SJSA1 (cell line): ENCODE data around the gene PLAC9. TPM values are rescaled to one million over a fixed set of nuclear protein-coding genes. Genes with fewer than 3 reads are reported as not detected.
"Not testable (repeated sequence)": the region's sequence is repeated elsewhere in the genome, so short reads cannot be mapped to it uniquely, and the experiment has no call there.

Source experiments
- DNase-seq, 2 experiments: peaks; one replicate each; pipeline ENCODE4 v3.0.0-alpha.2; 2015 to 2020; ENCODE audit warnings: low spot score in 2 of 2, low read depth in 1 of 2
- H3K27ac ChIP-seq: fragments of 250-450 bp; sonication (Bioruptor Pico); 2 replicates; pipeline ENCODE4 v1.5.1; 2020; ENCODE audit warnings: mild to moderate bottlenecking, moderate library complexity
- H3K27me3 ChIP-seq: fragments of 250-450 bp; sonication (Bioruptor Pico); replicated peaks from 2 replicates; pipeline ENCODE4 v1.5.1; 2020; ENCODE audit warnings: mild to moderate bottlenecking, moderate library complexity
- H3K36me3 ChIP-seq: fragments of 250-450 bp; sonication (Bioruptor Pico); 2 replicates; pipeline ENCODE4 v1.5.1; 2020; ENCODE audit warnings: mild to moderate bottlenecking
- H3K4me1 ChIP-seq: fragments of 250-450 bp; sonication (Bioruptor Pico); replicated peaks from 2 replicates; pipeline ENCODE4 v1.6.1; 2021; ENCODE audit warnings: mild to moderate bottlenecking
- H3K4me3 ChIP-seq: fragments of 250-450 bp; sonication (Bioruptor Pico); 2 replicates; pipeline ENCODE4 v1.5.1; 2020; ENCODE audit warnings: mild to moderate bottlenecking
- H3K9me3 ChIP-seq: fragments of 250-450 bp; sonication (Bioruptor Pico); replicated peaks from 2 replicates; pipeline ENCODE4 v1.5.1; 2020; ENCODE audit warnings: mild to moderate bottlenecking
- total RNA-seq: library from RNA; depleted of rRNA; stranded (reverse); fragments of >200 nt; shearing (Covaris generic); gene quantifications from 2 replicates; pipeline ENCODE4 v1.2.3, GENCODE V29; 2014

Gene PLAC9
- total RNA-seq, 1 experiment from 2014 or later, result not detected

DNA sequence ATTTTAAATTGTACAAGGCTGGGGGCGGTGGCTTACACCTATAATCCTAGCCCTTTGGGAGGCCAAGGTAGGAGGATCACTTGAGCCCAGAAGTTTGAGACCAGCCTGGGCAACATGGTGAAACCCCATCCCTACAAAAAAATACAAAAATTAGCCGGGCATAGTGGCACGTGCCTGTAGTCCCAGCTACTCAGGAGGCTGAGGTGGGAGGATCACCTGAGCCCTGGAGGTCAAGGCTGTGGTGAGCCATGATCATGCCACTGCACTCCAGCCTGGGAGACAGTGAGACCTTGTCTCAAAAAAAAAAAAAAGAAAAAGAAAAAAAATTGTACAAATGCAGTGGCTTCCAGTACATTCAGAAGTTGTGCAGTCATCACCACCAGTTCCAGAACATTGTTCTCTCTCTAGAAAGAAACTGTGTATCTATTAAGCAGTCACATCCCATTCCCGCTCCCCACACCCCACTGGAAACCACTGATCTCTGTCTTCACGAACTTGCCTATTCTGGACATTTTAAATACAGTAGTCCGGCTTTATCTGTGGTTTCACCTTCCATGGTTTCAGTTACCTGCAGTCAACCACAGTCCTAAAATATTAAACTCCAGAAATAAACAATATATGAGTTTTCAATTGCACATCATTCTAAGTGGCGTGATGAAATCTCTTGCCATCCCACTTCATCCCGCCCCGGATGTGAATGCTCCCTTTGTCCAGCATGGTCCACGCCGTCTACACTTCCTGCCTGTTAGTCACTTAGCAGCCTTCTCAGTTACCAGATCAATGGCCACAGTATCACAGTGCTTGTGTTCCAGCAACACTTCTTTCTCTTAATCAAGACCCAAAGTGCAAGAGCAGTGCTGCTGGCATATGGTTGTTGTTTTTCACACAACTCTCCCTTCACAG, 13.1 kb downstream of the PLAC9 start:
- peaks cover 11% of the 10 kb centered on the region for H3K4me1 ChIP-seq
- H3K4me3 ChIP-seq, H3K27me3 ChIP-seq, H3K9me3 ChIP-seq: not testable (repeated sequence)
- peak in 1 of 2 experiments; percentile 36 for DNase-seq
- peak overlapping the region; percentile 48 for H3K27ac ChIP-seq
- H3K36me3 ChIP-seq, result peaks cover 19% of the 10 kb centered on the region

- Histone ChIP-seq H3K27me3 (no peaks in the 10 kb centered on the region), H3K27ac (no peak overlapping the region), H3K9me3 (peaks cover 3% of the 10 kb centered on the region; the same call in 1 of the 2 replicates), H3K4me3 (no peak overlapping the region), H3K4me1 (peaks cover 10% of the 10 kb centered on the region), H3K36me3 (peaks cover 28% of the 10 kb centered on the region)
- no peak for DNase-seq
These were observed 14.4 kb downstream of the PLAC9 start for GRCh38 chr10:80146918-80147317.

GRCh38 chr10:80148166-80148805, 15.8 kb downstream of the PLAC9 start:
- Histone ChIP-seq H3K27me3 (no peaks in the 10 kb centered on the region), H3K9me3 (peaks cover 3% of the 10 kb centered on the region; the same call in 1 of the 2 replicates), H3K36me3 (peaks cover 42% of the 10 kb centered on the region), H3K4me3 (no peak overlapping the region), H3K27ac (no peak overlapping the region), H3K4me1 (peaks cover 8% of the 10 kb centered on the region)
- DNase-seq, result no peak

- H3K27ac ChIP-seq, result no peak overlapping the region
- peaks cover 3% of the 10 kb centered on the region; the same call in 1 of the 2 replicates for H3K9me3 ChIP-seq
- no peak for DNase-seq
- H3K4me3 ChIP-seq, result no peak overlapping the region
- peaks cover 50% of the 10 kb centered on the region for H3K36me3 ChIP-seq
- H3K4me1 ChIP-seq, result peaks cover 10% of the 10 kb centered on the region
- H3K27me3 ChIP-seq, result no peaks in the 10 kb centered on the region
These were observed 16.6 kb downstream of the PLAC9 start for GRCh38 chr10:80149123-80149522.

DNA sequence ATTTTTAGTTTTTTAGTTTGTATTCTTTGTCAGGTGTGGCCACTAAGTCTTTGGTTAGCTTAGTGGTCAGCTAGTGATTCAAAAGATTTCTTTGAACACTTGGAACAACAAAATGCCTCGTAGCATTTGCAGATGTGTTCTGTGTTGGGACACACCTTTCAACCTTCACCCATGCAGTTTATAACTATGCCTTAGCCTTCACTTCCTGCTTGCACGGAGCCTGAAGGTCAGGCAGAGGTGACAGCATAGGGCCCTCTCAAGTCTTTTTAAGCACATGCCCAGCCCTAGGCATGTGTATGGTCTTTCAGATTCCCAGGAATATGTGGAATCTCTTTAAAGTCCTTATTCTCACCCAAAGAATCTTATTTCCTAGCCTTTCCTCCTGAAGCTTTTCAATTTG, 17.6 kb downstream of the PLAC9 start:
- H3K4me1 ChIP-seq, result peaks cover 21% of the 10 kb centered on the region
- no peaks in the 10 kb centered on the region for H3K27me3 ChIP-seq
- no peak overlapping the region for H3K4me3 ChIP-seq
- peaks cover 3% of the 10 kb centered on the region; the same call in 1 of the 2 replicates for H3K9me3 ChIP-seq
- H3K27ac ChIP-seq, result no peak overlapping the region
- H3K36me3 ChIP-seq, result peaks cover 57% of the 10 kb centered on the region
- DNase-seq, result no peak

- no peak overlapping the region for H3K4me3 ChIP-seq
- peaks cover 3% of the 10 kb centered on the region; the same call in 1 of the 2 replicates for H3K9me3 ChIP-seq
- H3K27ac ChIP-seq, result no peak overlapping the region
- DNase-seq, result no peak
- H3K4me1 ChIP-seq, result peaks cover 39% of the 10 kb centered on the region
- H3K36me3 ChIP-seq, result peaks cover 77% of the 10 kb centered on the region
- H3K27me3 ChIP-seq, result no peaks in the 10 kb centered on the region
These were observed 20.3 kb downstream of the PLAC9 start for GRCh38 chr10:80152820-80153219.

- no peak for DNase-seq
- peaks cover 3% of the 10 kb centered on the region; the same call in 1 of the 2 replicates for H3K9me3 ChIP-seq
- H3K27me3 ChIP-seq, result no peaks in the 10 kb centered on the region
- H3K4me3 ChIP-seq, result no peak overlapping the region
- H3K36me3 ChIP-seq, result peaks cover 82% of the 10 kb centered on the region
- peaks cover 45% of the 10 kb centered on the region for H3K4me1 ChIP-seq
- H3K27ac ChIP-seq, result no peak overlapping the region
These were observed 20.9 kb downstream of the PLAC9 start for GRCh38 chr10:80153460-80153859.

GRCh38 chr10:80154626-80154977, 22.1 kb downstream of the PLAC9 start:
- no peaks in the 10 kb centered on the region for H3K9me3 ChIP-seq
- peak overlapping the region; percentile 68 for H3K27ac ChIP-seq
- H3K27me3 ChIP-seq, result no peaks in the 10 kb centered on the region
- peaks cover 83% of the 10 kb centered on the region for H3K36me3 ChIP-seq
- no peak overlapping the region for H3K4me3 ChIP-seq
- DNase-seq, result no peak
- H3K4me1 ChIP-seq, result peaks cover 57% of the 10 kb centered on the region

GRCh38 chr10:80154978-80155695, 22.6 kb downstream of the PLAC9 start:
- Histone ChIP-seq H3K36me3 (peaks cover 82% of the 10 kb centered on the region), H3K27me3 (no peaks in the 10 kb centered on the region), H3K9me3 (no peaks in the 10 kb centered on the region), H3K27ac (peak overlapping the region; percentile 68), H3K4me1 (peaks cover 62% of the 10 kb centered on the region), H3K4me3 (no peak overlapping the region)
- peak; percentile 84 to 86 for DNase-seq

DNA sequence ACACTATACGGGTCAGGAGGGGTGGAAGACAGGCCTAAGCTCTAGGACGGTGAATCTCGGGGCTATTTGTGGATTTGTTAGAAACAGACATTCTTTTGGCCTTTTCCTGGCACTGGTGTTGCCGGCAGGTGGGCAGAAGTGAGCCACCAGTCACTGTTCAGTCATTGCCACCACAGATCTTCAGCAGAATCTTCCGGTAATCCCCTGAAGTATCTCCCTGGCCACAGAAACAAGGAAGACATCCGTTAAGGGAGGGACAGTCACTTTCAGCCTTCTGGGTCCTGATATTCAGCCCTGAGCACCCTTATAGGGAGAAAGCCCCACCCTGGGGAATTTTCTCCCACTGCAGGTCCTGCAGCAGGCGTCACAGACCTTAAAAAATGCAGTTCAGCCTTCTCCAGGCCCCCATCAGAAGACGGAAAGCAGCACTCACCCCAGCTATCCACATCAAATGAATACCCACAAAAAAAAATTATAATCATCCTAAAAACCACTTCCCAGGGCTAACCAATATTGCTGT, 23.2 kb downstream of the PLAC9 start:
- DNase-seq, result no peak
- Histone ChIP-seq H3K4me3 (no peak overlapping the region), H3K27me3 (no peaks in the 10 kb centered on the region), H3K27ac (peak overlapping the region; percentile 68), H3K4me1 (peaks cover 66% of the 10 kb centered on the region), H3K9me3 (no peaks in the 10 kb centered on the region), H3K36me3 (peaks cover 75% of the 10 kb centered on the region)

DNA sequence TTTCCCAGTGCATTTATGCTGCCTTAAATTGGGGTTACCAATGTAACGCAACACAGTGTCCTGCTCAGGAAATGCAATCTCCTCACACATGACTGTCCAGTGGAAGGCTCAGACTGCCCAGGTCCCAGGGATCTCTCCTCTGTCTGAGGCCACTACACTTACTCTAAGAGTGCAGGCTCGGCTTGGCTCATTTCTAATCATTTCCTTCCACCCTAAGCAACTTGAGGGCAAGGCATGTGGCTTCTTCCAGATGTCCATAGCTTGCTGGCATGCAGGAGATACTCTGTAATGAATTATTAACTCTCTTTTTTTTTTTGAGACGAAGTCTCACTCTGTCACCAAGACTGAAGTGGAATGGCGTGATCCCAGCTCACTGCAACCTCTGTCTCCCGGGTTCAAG, 23.7 kb downstream of the PLAC9 start:
- peaks cover 75% of the 10 kb centered on the region for H3K36me3 ChIP-seq
- DNase-seq, result no peak
- H3K4me3 ChIP-seq, result no peak overlapping the region
- H3K27ac ChIP-seq, result peak overlapping the region; percentile 68
- H3K9me3 ChIP-seq, result no peaks in the 10 kb centered on the region
- H3K27me3 ChIP-seq, result no peaks in the 10 kb centered on the region
- peaks cover 66% of the 10 kb centered on the region for H3K4me1 ChIP-seq

DNA sequence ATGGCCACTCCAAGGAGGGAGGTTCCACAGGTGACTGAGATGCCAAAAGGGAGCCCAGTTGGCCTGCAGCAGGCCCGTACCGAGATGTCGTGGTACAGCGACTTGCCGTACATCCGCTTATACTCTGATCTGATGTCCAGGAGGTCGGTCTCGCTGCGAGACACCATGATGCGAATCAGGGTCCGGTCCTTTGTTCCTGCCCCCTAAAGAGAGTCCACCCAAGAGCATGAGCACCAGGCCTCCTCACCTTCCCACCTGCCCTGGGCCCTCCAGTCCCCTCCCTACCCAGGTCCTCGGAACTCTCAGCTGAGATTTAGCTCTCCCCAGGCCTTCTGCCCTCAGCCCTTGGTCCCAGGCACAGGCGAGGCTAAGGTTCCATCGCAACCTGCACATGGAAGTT, 25.0 kb downstream of the PLAC9 start:
- Histone ChIP-seq H3K9me3 (no peaks in the 10 kb centered on the region), H3K27me3 (no peaks in the 10 kb centered on the region), H3K4me1 (peaks cover 66% of the 10 kb centered on the region), H3K4me3 (no peak overlapping the region), H3K27ac (peak overlapping the region; percentile 68), H3K36me3 (peaks cover 76% of the 10 kb centered on the region)
- DNase-seq, result no peak

DNA sequence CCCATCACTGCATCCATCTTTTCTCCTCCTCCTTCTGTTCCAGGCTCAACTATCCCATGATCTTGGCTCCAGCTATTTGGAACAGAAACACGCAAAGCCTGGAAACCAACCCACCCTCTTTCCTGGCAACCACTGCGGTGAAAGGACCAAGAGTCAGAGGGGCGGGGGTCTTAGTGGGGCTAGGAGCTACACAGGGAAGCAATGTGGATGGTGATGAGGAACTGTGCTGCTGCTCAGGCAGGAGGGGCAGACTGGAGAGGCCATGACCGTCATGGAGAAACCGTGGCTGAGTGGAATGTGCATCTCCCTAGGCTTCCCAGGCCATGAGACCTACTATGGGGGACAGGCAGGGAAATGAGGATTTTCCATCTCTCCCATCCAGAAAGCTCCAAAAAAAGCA, 25.6 kb downstream of the PLAC9 start:
- no peak for DNase-seq
- Histone ChIP-seq H3K27me3 (no peaks in the 10 kb centered on the region), H3K4me3 (no peak overlapping the region), H3K4me1 (peaks cover 69% of the 10 kb centered on the region), H3K9me3 (no peaks in the 10 kb centered on the region), H3K36me3 (peaks cover 76% of the 10 kb centered on the region), H3K27ac (peak overlapping the region; percentile 21)
